ENCODE results near the gene SND1.

Gene SND1

DNA sequence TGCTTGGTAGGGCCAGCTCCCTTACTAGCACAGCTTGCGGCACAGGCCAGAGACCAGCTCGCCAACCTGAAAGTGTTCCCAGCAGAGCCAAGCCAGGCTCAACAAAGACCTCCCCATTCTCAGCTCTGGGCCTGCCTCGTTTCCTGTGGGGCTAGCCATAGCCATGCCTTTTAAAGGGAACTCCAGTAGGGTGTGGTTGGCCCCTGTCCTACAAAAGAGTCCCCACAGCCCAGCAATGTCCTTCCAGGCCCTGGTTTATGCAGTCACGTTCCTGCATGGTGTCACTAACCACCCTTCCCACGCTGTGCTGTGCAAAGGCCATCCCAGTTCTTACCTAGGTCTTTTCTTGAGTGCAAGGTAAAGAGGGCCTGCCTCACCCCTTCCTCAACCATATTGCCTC is 467.0 kb downstream of the SND1 start:
- Histone ChIP-seq H3K4me1 (ENCODE audit: insufficient read depth, poor library complexity, severe bottlenecking) (peaks cover 9% of the 10 kb centered on the region), H3K9me3 (ENCODE audit: severe bottlenecking) (no peaks in the 10 kb centered on the region), H3K4me3 (ENCODE audit: severe bottlenecking) (no peak overlapping the region), H3K27ac (ENCODE audit: poor library complexity, severe bottlenecking) (no peak overlapping the region), H3K36me3 (ENCODE audit: low read depth) (no peaks in the 10 kb centered on the region), H3K27me3 (ENCODE audit: insufficient read depth, poor library complexity, severe bottlenecking) (no peaks in the 10 kb centered on the region)
- TF ChIP-seq, protein P1, sequence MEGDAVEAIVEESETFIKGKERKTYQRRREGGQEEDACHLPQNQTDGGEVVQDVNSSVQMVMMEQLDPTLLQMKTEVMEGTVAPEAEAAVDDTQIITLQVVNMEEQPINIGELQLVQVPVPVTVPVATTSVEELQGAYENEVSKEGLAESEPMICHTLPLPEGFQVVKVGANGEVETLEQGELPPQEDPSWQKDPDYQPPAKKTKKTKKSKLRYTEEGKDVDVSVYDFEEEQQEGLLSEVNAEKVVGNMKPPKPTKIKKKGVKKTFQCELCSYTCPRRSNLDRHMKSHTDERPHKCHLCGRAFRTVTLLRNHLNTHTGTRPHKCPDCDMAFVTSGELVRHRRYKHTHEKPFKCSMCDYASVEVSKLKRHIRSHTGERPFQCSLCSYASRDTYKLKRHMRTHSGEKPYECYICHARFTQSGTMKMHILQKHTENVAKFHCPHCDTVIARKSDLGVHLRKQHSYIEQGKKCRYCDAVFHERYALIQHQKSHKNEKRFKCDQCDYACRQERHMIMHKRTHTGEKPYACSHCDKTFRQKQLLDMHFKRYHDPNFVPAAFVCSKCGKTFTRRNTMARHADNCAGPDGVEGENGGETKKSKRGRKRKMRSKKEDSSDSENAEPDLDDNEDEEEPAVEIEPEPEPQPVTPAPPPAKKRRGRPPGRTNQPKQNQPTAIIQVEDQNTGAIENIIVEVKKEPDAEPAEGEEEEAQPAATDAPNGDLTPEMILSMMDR (IDR thresholded peaks at IDR 0.05; ENCODE audit: poor library complexity, severe bottlenecking), result no peak
- DNase-seq (ENCODE audit: low spot score) (no peak), ATAC-seq (ENCODE audit: low read depth) (no peak)

DNA sequence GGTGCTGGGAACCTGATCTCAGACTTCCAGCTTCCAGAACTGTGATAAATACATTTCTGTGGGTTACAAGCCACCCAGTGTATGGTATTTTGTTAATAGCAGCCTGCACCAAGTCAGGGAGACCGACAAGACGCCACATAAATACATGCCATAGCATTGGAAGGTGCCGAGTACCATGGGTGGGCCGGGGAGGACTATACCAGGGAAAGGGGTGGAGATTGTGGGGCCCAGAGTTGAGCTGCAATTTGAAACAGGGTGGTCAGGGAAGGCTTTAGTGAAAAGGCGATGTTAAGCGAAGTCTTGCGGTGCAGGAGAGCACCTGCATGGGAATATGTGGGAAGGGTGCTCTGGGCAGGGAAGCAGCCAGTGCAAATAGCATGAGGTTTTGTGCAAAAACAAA is 468.1 kb downstream of the SND1 start:
- Histone ChIP-seq H3K27ac (ENCODE audit: poor library complexity, severe bottlenecking) (no peak overlapping the region), H3K4me1 (ENCODE audit: insufficient read depth, poor library complexity, severe bottlenecking) (peaks cover 8% of the 10 kb centered on the region), H3K4me3 (ENCODE audit: severe bottlenecking) (no peak overlapping the region), H3K9me3 (ENCODE audit: severe bottlenecking) (no peaks in the 10 kb centered on the region), H3K27me3 (ENCODE audit: insufficient read depth, poor library complexity, severe bottlenecking) (no peaks in the 10 kb centered on the region), H3K36me3 (ENCODE audit: low read depth) (no peaks in the 10 kb centered on the region)
- no peak for DNase-seq (ENCODE audit: low spot score)
- no peak for ATAC-seq (ENCODE audit: low read depth)
- TF ChIP-seq, protein P1 (IDR thresholded peaks at IDR 0.05; ENCODE audit: poor library complexity, severe bottlenecking), result no peak

DNA sequence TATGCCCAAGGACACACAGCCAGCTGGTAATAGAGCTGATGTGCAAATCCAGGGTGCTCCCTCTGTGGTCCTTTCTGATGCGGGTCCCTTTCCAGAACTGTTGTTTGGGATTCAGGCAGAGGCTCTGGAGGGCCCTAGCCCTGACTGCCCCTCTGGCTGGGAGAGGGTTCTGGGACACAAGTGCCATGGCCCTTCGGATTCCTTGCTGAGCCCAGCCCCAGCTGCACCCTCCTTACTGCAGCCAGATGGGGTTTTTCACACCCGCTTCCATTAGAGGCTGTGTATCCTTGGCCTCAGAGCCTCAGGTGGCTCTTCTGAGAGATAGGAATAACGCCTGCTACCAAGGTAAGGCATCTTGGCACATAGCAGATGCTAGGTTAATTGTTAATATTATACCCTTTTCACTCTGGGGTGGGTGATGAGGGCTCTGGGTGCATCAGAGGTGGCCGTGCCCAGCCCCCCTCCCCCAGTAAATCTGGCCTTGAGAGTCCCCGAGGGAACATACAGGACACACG is 469.0 kb downstream of the SND1 start:
- no peak overlapping the region for H3K4me3 ChIP-seq (ENCODE audit: severe bottlenecking)
- no peaks in the 10 kb centered on the region for H3K9me3 ChIP-seq (ENCODE audit: severe bottlenecking)
- TF ChIP-seq, protein P1 (IDR thresholded peaks at IDR 0.05; ENCODE audit: poor library complexity, severe bottlenecking), result no peak
- H3K27ac ChIP-seq (ENCODE audit: poor library complexity, severe bottlenecking), result no peak overlapping the region
- H3K27me3 ChIP-seq (ENCODE audit: insufficient read depth, poor library complexity, severe bottlenecking), result no peaks in the 10 kb centered on the region
- no peaks in the 10 kb centered on the region for H3K36me3 ChIP-seq (ENCODE audit: low read depth)
- DNase-seq (ENCODE audit: low spot score) (no peak), ATAC-seq (ENCODE audit: low read depth) (no peak)
- H3K4me1 ChIP-seq (ENCODE audit: insufficient read depth, poor library complexity, severe bottlenecking), result no peaks in the 10 kb centered on the region

DNA sequence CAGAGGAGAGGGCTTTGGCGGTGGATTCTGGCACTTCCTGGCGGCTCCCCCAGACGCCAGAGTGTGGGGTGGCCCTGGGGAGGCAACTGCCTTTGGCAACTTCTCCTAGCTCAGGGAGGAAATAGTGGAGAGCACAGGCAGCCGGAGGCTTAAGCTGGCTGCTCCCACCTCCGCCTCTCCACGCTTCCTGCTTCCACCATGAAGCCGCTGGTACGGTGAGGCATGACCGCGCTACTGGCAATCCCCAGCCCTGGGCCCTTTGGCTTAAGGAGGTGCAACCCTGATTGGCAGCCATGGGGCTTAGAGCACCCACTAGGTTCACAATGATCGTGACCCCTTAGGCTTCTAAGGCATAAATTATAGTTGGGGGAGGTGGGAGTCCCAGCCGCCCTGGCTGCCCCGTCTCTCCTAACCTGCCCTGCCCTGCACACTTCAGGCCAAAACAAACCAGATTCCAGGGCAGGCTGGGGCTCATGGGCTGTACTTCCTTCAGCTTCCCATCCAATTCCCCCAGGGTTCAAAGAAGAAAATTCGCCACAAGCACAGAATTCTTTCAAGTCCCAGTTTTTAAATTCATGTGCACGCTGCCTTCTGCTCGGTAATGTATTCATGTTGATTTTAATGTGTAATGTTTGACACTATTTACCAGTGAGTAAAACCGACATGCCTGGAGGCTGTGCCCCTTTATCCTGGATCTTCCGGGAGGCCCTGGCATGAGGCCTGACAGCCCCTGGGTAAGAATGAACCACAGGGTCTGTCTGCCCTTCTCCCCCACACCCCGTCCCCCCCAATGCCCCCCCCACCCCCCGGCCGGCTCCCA is 469.9 kb downstream of the SND1 start:
- ATAC-seq (ENCODE audit: low read depth) (no peak; the same call in 2 of the 3 replicates), DNase-seq (ENCODE audit: low spot score) (no peak)
- H3K4me1 ChIP-seq (ENCODE audit: insufficient read depth, poor library complexity, severe bottlenecking), result no peaks in the 10 kb centered on the region
- H3K27me3 ChIP-seq (ENCODE audit: insufficient read depth, poor library complexity, severe bottlenecking), result no peaks in the 10 kb centered on the region
- H3K9me3 ChIP-seq (ENCODE audit: severe bottlenecking), result no peaks in the 10 kb centered on the region
- H3K36me3 ChIP-seq (ENCODE audit: low read depth), result no peaks in the 10 kb centered on the region
- H3K27ac ChIP-seq (ENCODE audit: poor library complexity, severe bottlenecking), result no peak overlapping the region
- TF ChIP-seq, protein P1 (IDR thresholded peaks at IDR 0.05; ENCODE audit: poor library complexity, severe bottlenecking), result no peak
- H3K4me3 ChIP-seq (ENCODE audit: severe bottlenecking), result no peak overlapping the region
